A549 (cell line): ENCODE measurements around the gene ITGB3. TPM values are rescaled to one million over a fixed set of nuclear protein-coding genes. Genes with fewer than 3 reads are reported as not detected.

Source experiments
- ATAC-seq, 2 experiments: fragments of 200-7000 bp in 1 of 2; fragments of >200 bp in 1 of 2; cut with Nextera tagmentation in 1 of 2; cut with Tn5 transposase in 1 of 2; 3 replicates each; pipeline versions ENCODE4 v1.8.0 to v1.9.1; 2018 to 2020; ENCODE audit warnings: mild to moderate bottlenecking in 1 of 2, moderate library complexity in 1 of 2
- CTCF ChIA-PET: fragments of 300-600 bp; sonication (Branson Sonifier 250); formaldehyde crosslinking; extraction: SDS; loops from one replicate; lab custom pipeline; 2021; ENCODE audit warnings: antibody characterized with exemption, inconsistent platforms; lab: Yijun Ruan, JAX
- POLR2A ChIA-PET: fragments of 350-600 bp; formaldehyde crosslinking; extraction: SDS; loops from one replicate; lab custom pipeline; 2021; ENCODE audit warnings: antibody characterized with exemption, inconsistent platforms; lab: Yijun Ruan, JAX
- DNase-seq, 2 experiments: peaks; one replicate each; pipeline versions ENCODE4 v3.0.0 to v3.0.0-alpha.2; 2011 to 2016; ENCODE audit warnings: low read depth in 1 of 2, low spot score in 1 of 2
- FAIRE-seq: peaks from 2 replicates; lab custom pipeline; 2011; peaks lifted over from hg19 to GRCh38; lab: Jason Lieb, UNC
- H3K27ac ChIP-seq, 2 experiments: fragments of >200 bp; sonication (Bioruptor Twin); formaldehyde crosslinking; 3 replicates each; pipeline ENCODE4 v1.5.1; 2016 to 2017
- H3K4me1 ChIP-seq: fragments of >200 bp; sonication (Bioruptor Twin); formaldehyde crosslinking; 3 replicates; pipeline ENCODE4 v1.6.1; 2016
- H3K4me2 ChIP-seq: fragments of >200 bp; sonication (Bioruptor Twin); formaldehyde crosslinking; 3 replicates; pipeline ENCODE4 v1.6.1; 2016
- H3K4me3 ChIP-seq: fragments of >200 bp; sonication (Bioruptor Twin); formaldehyde crosslinking; 3 replicates; pipeline ENCODE4 v1.5.1; 2016
- H3K9me3 ChIP-seq: fragments of >200 bp; sonication (Bioruptor Twin); formaldehyde crosslinking; 3 replicates; pipeline ENCODE4 v1.6.1; 2016
- CBX2 ChIP-seq: fragments of 200-600 bp; sonication (generic); IDR thresholded peaks from 2 replicates; pipeline ENCODE4 v1.6.1; 2016; ENCODE audit warnings: low read depth, mild to moderate bottlenecking, borderline replicate concordance
- CBX8 ChIP-seq: fragments of 200-600 bp; sonication (generic); IDR thresholded peaks from 2 replicates; pipeline ENCODE4 v1.6.1; 2016
- CEBPB ChIP-seq, 2 experiments: fragments of >200 bp in 1 of 2; sonication (Bioruptor Twin) in 1 of 2; formaldehyde crosslinking in 1 of 2; IDR thresholded peaks; 2 replicates each; pipeline ENCODE4 v1.6.1; 2012 to 2016
- CHD4 ChIP-seq: fragments of 200-600 bp; sonication (generic); IDR thresholded peaks from 2 replicates; pipeline ENCODE4 v1.6.1; 2016; ENCODE audit warnings: antibody characterized with exemption, mild to moderate bottlenecking, borderline replicate concordance
- CTCF ChIP-seq: fragments of >200 bp; sonication (Bioruptor Twin); formaldehyde crosslinking; IDR thresholded peaks from 3 replicates; pipeline ENCODE4 v1.5.1; 2016
- EHMT2 ChIP-seq: fragments of 200-600 bp; sonication (generic); IDR thresholded peaks from 2 replicates; pipeline ENCODE4 v1.6.1; 2016; ENCODE audit warnings: antibody characterized with exemption, low read depth, mild to moderate bottlenecking, moderate library complexity
- FOSB ChIP-seq: fragments of 250-450 bp; sonication (Bioruptor Pico); IDR thresholded peaks from 2 replicates; pipeline ENCODE4 v1.5.0; 2020; ENCODE audit warnings: mild to moderate bottlenecking, moderate library complexity
- FOXS1 ChIP-seq: fragments of 250-450 bp; sonication (Bioruptor Pico); IDR thresholded peaks from 2 replicates; pipeline ENCODE4 v1.5.0; 2020; ENCODE audit warnings: mild to moderate bottlenecking, moderate library complexity
- HDAC2 ChIP-seq: fragments of 200-600 bp; sonication (generic); IDR thresholded peaks from 2 replicates; pipeline ENCODE4 v1.6.1; 2016
- HEYL ChIP-seq: fragments of 250-450 bp; sonication (Bioruptor Pico); IDR thresholded peaks from 2 replicates; pipeline ENCODE4 v1.8.0; 2021; ENCODE audit warnings: mild to moderate bottlenecking, moderate library complexity
- MYC ChIP-seq: IDR thresholded peaks from 2 replicates; pipeline ENCODE4 v1.6.1; 2012; ENCODE audit warnings: mild to moderate bottlenecking, inconsistent platforms, low read length, improper control_type of control experiment, borderline replicate concordance
- NPAS2 ChIP-seq: fragments of 250-450 bp; sonication (Bioruptor Pico); IDR thresholded peaks from 2 replicates; pipeline ENCODE4 v1.8.0; 2022; ENCODE audit warnings: mild to moderate bottlenecking, moderate library complexity, borderline replicate concordance
- NR3C1 ChIP-seq: fragments of >200 bp; sonication (Bioruptor Twin); formaldehyde crosslinking; IDR thresholded peaks from 3 replicates; pipeline ENCODE4 v1.6.1; 2017
- POLR2A ChIP-seq: IDR thresholded peaks from 2 replicates; pipeline ENCODE4 v1.6.1; 2012; ENCODE audit warnings: mild to moderate bottlenecking, low read length
- RARB ChIP-seq: fragments of 250-450 bp; sonication (Bioruptor Pico); IDR thresholded peaks from 2 replicates; pipeline ENCODE4 v1.8.0; 2021; ENCODE audit warnings: mild to moderate bottlenecking, moderate library complexity
- RCOR1 ChIP-seq: fragments of 150-350 bp; IDR thresholded peaks from 2 replicates; pipeline ENCODE4 v1.6.1; 2014; ENCODE audit warnings: antibody characterized with exemption, low read length, low read depth
- REST ChIP-seq: fragments of 200-600 bp; sonication (generic); IDR thresholded peaks from 2 replicates; pipeline ENCODE4 v1.6.1; 2016; ENCODE audit warnings: antibody characterized with exemption, mild to moderate bottlenecking, moderate library complexity
- ZC3H11A ChIP-seq: fragments of 450-650 bp; IDR thresholded peaks from 2 replicates; pipeline ENCODE4 v1.6.1; 2014; ENCODE audit warnings: antibody characterized with exemption, mild to moderate bottlenecking
- ZSCAN20 ChIP-seq: fragments of 250-450 bp; sonication (Bioruptor Pico); IDR thresholded peaks from 2 replicates; pipeline ENCODE4 v1.8.0; 2022; ENCODE audit warnings: mild to moderate bottlenecking, moderate library complexity
- WGBS: methylation state at CpG from one replicate; pipeline ENCODE4 v1.1.6; 2017; ENCODE audit errors: missing lambda C conversion rate; 5-methylcytosine and 5-hydroxymethylcytosine counted together
- polyA plus RNA-seq, 4 experiments: library from polyadenylated mRNA; depleted of rRNA in 3 of 4; stranded (reverse); fragments of >200 nt; fragmentation: RNase III in 1 of 4; extraction: RNeasy Plus Mini Kit Qiagen cat#74134 plus additional on column Dnase treatment in 1 of 4; gene quantifications; 2 replicates in 3 of 4; 3 replicates in 1 of 4; pipeline ENCODE4 v1.2.3, GENCODE V29; 2011 to 2017

ITGB3 gene
- polyA plus RNA-seq, 2 of the 4 experiments (the other 2 are of a cell fraction) = 0.34 to 5.0 TPM

- TF ChIP-seq REST = no peak
- no peak for TF ChIP-seq CBX8
- TF ChIP-seq NPAS2 (CRISPR knock-in tag) = no peak
- TF ChIP-seq EHMT2 = no peak
- TF ChIP-seq MYC = no peak
Measured at GRCh38 chr17:47251421-47251940, 2.1 kb upstream of the ITGB3 start (continued).

GRCh38 chr17:47252209-47252608, 1.4 kb upstream of the ITGB3 start:
- H3K9me3 ChIP-seq = no peaks in the 10 kb centered on the region
- no peak overlapping the region for H3K4me2 ChIP-seq
- H3K4me3 ChIP-seq = no peak overlapping the region
- WGBS = 92% methylated on average over 1 of the region's 1 CpG
- H3K27ac ChIP-seq = no peak overlapping the region
- no peak for FAIRE-seq
- POLR2A ChIA-PET = interaction anchor here (0.5 kb wide), 1 partner anchor 227 kb away, joined by 6 read pairs; no protein-coding TSS in a partner anchor
- CTCF ChIA-PET = interaction anchor here (1.0 to 7.4 kb wide), 8 partner anchors 10 to 63 kb away, joined by 3 to 47 read pairs (median 6); no protein-coding TSS in a partner anchor
- ATAC-seq = no peak
- TF ChIP-seq FOXS1 (no peak), CHD4 (no peak), POLR2A (no peak), NPAS2 (CRISPR knock-in tag) (no peak), RCOR1 (no peak), CBX2 (no peak), RARB (CRISPR knock-in tag) (no peak), HEYL (CRISPR knock-in tag) (no peak), NR3C1 (no peak), FOSB (CRISPR knock-in tag) (no peak), CTCF (no peak), ZC3H11A (no peak)
- DNase-seq = no peak
- peaks cover 7% of the 10 kb centered on the region; the same call in 1 of the 3 replicates for H3K4me1 ChIP-seq

GRCh38 chr17:47252766-47253512, 688 bp upstream of the ITGB3 start:
- H3K27ac ChIP-seq = peak overlapping the region; percentile 42 to 82; a peak in 4 of 6 replicates
- ATAC-seq = no peak
- H3K9me3 ChIP-seq = no peaks in the 10 kb centered on the region
- peak overlapping the region; percentile 95 for H3K4me2 ChIP-seq
- ChIA-PET POLR2A (interaction anchor here (0.5 kb wide), 1 partner anchor 227 kb away, joined by 6 read pairs; no protein-coding TSS in a partner anchor), CTCF (interaction anchor here (1.0 to 7.4 kb wide), 12 partner anchors 11 to 173 kb away, joined by 3 to 47 read pairs (median 4); no protein-coding TSS in a partner anchor)
- no peak for TF ChIP-seq ZSCAN20
- no peak for TF ChIP-seq HDAC2
- TF ChIP-seq CEBPB (IDR thresholded peaks at IDR 0.05) = 0 out of 4 replicates have a peak, but pooled peaks of 1 of the 2 experiments have one; percentile 10
- no peak for TF ChIP-seq CHD4
- WGBS = 69% methylated on average over 10 of the region's 10 CpGs
- H3K4me1 ChIP-seq = peaks cover 11% of the 10 kb centered on the region; the same call in 2 of the 3 replicates
- H3K4me3 ChIP-seq = peak overlapping the region; percentile 56
- no peak for FAIRE-seq
- DNase-seq = no peak
